Stimulated activated CD8-positive, alpha-beta memory T cell treated with anti-CD3 and anti-CD28 coated beads, Interleukin-12 subunit alpha, Interleukin-12 subunit beta, amount 100 ng/mL, for 4 hours (primary cell): Measurements from ENCODE around the gene DGKD.
"Not testable (repeated sequence)": the region's sequence is repeated elsewhere in the genome, so short reads cannot be mapped to it uniquely, and the experiment has no call there.

Experiments
- DNase-seq: peaks from one replicate; pipeline ENCODE4 v3.0.0-alpha.2; 2020; ENCODE audit warnings: low read depth

The DGKD gene, protein sequence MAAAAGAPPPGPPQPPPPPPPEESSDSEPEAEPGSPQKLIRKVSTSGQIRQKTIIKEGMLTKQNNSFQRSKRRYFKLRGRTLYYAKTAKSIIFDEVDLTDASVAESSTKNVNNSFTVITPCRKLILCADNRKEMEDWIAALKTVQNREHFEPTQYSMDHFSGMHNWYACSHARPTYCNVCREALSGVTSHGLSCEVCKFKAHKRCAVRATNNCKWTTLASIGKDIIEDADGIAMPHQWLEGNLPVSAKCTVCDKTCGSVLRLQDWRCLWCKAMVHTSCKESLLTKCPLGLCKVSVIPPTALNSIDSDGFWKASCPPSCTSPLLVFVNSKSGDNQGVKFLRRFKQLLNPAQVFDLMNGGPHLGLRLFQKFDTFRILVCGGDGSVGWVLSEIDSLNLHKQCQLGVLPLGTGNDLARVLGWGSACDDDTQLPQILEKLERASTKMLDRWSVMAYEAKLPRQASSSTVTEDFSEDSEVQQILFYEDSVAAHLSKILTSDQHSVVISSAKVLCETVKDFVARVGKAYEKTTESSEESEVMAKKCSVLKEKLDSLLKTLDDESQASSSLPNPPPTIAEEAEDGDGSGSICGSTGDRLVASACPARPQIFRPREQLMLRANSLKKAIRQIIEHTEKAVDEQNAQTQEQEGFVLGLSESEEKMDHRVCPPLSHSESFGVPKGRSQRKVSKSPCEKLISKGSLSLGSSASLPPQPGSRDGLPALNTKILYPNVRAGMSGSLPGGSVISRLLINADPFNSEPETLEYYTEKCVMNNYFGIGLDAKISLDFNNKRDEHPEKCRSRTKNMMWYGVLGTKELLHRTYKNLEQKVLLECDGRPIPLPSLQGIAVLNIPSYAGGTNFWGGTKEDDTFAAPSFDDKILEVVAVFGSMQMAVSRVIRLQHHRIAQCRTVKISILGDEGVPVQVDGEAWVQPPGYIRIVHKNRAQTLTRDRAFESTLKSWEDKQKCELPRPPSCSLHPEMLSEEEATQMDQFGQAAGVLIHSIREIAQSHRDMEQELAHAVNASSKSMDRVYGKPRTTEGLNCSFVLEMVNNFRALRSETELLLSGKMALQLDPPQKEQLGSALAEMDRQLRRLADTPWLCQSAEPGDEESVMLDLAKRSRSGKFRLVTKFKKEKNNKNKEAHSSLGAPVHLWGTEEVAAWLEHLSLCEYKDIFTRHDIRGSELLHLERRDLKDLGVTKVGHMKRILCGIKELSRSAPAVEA

DNA sequence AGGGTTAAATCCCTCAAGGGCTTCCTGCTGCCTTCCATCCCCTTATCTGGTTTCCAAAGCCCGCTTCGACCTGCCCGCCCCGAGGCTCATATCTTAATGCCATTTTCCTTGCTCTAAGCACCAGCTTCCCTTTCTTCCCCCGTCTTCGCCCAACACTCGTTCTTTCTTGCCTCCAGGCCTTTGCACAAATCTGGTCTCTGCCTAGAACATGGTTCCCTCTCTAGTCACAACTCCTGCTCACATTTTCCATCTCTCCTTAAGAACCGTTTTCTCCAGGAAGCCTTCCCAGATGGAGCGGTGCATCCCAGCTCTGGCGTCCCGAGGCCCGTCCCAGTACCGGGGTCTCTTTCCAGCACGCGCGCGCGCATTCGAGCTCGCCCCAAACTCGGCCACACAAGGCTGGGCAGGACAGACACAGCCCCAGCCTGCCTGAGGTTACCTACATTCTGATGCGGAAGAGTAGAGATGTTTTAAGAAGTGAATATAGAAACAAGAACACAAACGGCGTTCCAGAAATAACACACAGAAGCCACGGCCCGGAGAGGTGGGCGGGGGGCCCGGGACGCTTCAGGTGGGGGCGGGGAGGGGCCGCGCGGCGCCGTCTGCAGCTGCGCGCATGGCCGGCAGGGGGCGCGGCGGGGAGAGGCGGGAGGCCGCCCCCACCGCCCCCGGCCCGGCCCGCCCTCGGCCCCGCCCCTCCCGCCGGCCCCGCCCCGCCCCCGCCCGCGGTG is at the start of gene DGKD:
Gene DGKD (plus strand): TSS at position 726 of the 731 bp plus-strand sequence. CDS start 25 bp downstream, outside the sequence.
- peak; percentile 68 for DNase-seq

DNA sequence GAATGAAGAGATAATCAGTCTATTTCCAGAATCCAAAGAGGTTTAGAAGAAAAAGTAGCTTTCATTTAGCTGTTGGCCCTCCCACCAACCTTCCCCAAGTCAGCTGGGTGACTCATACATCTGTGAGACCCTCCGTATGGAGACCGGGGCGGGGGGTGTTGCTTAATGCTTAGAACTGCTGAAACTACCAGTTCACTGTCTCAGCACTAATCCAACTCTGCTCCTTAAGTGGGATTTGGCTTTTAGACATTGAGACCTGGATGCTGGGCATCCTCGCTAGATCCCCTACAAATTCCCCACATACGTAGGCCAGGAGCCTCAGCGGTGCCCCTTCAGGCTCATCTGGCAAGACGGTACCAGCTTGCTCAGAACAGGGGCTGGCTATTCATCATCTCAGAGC is 46.7 kb upstream of the DGKD start, which contains the start of gene SAG:
Gene SAG (plus strand): TSS at position 252 of the 400 bp plus-strand sequence. CDS start 1,374 bp downstream, outside the sequence.
- DNase-seq, result no peak

DNA sequence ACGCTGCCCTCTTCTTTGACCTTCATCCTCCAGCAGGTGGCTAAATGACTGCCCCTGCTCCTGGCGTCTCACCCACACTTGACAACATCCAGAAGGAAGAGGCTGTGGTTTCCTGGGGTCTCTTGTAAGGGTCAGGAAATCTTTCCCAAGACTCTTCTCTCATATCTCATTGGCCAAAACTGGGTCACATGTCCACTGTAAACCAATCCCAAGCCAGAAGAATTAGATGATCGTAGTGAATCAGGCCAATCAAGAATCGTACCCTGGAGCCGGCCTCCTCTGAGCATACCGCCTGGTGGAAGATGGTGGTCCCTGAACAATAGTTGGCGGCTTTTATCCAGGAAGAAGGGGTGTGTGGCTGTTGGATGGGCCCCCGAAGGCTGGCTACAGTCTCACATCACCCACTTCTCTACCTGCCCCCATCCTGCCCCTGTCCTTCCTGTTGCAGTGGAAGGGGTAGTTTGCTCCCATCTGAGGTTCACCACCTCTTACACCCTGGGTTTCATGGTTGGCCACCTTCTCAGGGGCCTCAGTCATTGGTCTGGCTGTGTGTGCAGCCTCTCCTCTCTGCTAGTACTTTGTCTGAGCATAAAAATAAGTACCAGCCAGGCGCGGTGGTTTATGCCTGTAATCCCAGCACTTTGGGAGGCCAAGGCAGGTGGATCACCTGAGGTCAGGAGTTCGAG is 42.9 kb upstream of the DGKD start:
- no peak for DNase-seq

DNA sequence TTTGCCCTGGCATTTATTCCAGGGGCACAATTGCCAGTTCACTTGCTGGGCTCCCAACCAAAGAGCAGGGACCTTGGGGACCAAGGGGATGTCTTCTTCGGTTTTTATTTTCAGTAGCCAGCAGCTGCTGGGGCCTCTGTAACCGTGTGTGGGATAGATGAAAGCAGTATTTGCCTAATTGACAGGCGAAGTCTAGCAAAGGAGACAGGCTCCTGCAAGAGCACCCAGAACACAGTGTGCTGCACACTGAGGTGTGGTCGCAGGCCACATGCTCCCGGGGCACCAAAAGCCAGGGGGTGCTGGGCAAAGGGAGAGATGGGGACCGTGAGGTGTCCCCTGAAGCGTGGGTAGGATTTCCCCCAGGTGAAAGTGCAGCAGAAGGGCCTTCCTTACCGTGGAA is 41.4 kb upstream of the DGKD start:
- DNase-seq, result no peak

DNA sequence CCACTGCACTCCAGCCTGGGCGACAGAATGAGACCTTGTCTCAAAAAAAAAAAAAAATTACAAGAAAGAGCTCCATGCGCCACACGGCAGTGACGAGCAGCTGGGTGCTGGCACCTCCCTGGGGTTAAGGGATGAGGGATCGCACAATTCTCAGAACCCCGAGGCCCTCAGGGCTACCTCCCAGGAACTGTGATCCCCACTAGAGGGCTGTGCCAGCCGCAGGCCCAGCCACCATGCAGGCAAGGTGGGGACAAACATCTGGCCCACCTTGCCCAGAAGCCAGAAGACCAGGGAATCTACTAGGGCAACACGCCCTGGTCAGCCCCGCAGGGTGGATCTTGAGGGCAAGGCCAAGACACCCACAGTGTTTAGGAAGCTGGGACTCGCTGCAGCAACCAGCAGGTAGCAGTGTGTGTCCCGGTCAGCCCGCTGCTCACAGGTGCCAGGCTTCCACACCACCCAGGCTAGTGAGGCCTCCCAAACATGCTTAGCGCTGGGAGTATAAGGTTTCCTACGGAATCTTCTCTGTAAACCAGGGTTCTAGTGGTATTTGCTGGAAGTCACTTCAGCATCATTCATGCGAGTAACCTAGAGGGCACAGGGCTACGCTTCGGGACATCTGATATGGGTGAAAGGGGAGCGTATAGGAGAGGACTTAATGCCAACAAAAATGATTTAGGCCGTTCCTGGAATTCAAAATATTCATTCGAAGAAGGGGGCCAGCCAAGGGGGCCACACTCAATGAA is 39.9 kb upstream of the DGKD start:
- DNase-seq, result no peak

DNA sequence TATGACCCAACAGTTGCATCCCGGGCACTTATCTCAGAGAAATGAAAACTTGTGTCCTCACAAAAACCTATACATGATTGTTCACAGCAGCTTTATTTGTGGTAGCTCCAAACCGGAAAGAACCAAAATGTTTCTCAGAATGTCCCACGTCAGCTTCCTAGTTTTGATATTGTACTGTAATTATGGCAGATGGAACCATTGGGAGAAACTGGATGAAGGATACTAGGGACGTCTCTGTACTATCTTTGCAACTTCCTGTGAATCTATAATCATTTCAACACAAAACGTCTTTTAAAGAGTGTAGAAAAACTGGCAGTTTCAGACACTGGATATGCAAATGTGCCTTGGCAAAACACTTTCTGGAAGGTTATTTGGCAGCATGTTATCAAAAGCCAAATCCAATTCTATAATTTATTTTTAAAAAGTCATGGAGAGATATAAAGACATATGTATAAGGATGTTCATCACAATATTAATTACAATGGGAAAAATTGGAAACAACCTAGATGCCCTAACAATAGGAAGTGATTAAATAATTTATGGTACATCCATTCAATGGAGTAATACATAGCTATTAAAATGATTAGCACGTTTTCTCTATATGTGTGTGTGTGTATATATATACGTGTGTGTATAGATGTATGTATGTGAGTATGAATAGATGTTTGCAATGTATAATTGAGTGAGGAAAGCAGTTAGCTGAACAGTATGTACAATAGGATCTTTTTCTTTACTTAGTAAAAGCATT is 36.9 kb upstream of the DGKD start:
- DNase-seq, result no peak

DNA sequence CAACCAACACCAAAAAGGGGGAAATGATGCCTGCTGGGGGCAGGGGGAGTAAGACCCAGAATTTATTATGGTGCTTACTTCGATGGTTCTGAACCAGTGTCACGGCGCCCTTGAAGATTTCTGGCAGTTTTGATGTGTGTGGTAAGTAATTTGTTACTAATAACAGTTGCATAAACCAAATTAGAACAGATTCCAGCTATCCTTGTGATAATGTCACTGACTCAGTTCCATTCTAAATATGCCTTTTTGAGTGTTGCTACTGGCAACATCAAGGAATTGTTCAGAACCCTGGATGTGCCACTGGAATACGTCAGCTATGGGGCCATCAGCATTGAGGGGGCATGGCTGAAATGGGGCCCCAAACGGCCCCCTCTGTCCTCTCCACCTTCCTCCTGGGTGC is 35.0 kb upstream of the DGKD start:
- DNase-seq, result no peak

DNA sequence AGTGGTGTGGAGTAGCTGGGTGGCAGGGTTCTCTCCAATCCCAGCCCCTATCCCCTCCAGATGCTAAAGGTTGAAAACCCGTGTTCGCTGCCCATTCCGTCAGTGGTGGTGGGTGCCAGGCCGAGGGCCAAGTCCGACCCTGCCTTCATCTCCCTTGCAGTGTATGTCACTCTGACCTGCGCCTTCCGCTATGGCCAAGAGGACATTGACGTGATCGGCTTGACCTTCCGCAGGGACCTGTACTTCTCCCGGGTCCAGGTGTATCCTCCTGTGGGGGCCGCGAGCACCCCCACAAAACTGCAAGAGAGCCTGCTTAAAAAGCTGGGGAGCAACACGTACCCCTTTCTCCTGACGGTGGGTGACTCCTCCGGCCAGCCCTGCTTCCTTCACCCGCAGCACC is 33.8 kb upstream of the DGKD start:
- no peak for DNase-seq

DNA sequence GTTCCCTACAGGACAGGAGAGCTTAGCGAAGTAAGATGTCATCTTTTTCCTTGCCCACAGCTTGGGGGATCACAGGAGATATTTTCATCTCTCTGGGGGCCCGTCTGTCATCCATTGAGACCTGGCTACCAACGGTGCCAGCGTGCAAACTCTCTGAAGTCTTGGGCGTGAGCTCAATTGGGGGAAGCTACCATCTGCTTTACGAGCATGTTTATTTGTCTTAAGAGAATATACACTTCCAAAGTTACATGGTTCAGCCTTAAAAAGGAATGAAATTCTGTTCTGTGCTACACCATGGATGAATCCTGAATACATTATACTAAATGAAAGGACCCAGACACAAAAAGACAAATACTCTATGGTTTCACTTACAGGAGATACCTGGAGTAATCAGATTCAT is 33.1 kb upstream of the DGKD start:
- no peak for DNase-seq

DNA sequence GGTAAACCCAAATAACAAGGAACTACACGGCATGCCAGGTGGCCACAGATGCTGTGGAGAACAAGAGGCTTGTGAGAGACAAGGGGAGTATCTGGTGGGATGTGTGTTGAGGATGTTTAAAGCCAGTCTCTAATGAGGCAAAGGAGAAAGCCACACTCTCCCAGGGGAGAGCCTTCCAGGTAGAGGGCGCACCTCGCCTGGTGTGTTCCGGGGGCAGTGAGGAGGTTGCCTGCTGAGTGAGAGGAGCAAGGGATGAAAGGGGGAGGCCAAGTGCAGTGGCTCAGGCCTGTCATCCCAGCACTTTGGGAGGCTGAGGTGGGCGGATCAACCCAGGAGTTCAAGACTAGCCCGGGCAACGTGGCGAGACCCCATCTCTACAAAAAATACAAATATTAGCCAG is 30.4 kb upstream of the DGKD start:
- no peak for DNase-seq

DNA sequence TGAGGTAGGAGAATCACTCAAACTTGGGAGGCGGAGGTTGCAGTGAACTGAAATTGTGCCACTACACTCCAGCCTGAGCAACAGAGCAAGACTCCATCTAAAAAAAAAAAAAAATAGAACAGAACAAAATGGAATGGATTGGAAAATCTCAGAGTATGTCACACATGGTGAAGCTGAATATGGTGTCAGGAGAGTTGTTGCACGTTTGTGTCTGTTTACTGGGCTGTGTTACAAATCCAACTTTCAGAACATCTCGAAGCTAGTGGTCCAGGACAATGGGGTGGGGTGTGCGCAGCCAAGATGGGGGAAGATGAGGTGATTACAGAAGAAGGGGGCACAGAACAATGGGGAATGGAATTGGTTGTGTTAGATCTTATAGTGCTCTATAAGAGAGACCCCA is 29.0 kb upstream of the DGKD start:
- no peak for DNase-seq

DNA sequence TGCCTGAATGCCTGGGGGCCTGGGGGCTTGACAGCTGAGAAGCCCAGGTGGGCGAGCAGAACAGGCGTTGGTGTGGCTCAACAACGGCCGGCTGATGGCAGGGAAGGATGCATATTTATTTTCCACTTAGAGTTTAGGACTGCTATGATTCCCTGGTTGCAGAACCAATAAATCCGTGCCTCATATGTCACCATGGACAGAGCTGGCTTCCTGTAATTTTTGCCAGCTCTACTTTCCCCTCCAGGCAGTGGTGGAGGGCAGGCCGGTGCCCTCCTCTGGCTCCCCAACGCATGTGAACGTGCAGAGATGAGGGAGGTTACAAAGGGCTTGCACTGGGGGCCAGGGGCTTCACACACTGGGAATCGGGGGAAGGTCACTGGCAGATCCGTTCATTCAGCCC is 28.5 kb upstream of the DGKD start:
- DNase-seq, result no peak

DNA sequence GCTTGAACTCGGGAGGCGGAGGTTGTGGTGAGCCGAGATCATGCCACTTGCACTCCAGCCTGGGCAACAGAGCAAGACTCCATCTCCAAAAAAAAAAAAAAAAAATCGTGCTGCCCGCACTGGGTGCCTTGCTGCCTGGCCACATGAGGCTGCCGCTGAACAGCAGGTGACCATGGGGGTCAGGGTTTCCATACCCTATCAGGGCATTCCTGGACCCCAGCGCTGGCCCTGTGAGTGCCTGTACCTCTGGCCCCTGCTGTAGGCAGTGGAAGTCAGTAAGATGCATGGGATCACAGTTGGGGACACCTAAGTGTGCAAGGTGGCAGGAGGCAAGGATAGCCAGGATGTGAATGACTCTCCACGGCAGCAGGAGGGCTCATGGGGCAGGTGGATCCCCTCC is 27.8 kb upstream of the DGKD start:
- DNase-seq, result no peak

DNA sequence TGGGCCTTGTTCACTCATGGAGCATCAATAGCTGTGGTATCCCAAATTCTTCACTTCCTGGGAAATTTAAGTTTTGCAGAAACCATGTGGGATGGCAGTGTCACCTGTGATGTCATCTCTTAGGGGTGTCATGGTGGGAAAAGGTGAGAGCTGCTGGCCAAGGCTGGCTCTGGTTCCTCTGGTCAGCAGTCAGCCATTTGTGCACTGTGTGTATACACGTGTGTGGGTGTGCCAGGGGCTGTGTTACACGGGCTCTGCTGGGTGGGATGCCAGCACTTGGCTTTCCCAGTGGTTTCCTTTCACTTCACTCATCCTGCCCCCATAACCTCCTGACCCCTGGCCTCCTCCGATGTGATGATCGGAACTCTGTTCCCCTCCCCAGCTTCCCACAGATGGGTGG is 25.4 kb upstream of the DGKD start:
- no peak for DNase-seq

DNA sequence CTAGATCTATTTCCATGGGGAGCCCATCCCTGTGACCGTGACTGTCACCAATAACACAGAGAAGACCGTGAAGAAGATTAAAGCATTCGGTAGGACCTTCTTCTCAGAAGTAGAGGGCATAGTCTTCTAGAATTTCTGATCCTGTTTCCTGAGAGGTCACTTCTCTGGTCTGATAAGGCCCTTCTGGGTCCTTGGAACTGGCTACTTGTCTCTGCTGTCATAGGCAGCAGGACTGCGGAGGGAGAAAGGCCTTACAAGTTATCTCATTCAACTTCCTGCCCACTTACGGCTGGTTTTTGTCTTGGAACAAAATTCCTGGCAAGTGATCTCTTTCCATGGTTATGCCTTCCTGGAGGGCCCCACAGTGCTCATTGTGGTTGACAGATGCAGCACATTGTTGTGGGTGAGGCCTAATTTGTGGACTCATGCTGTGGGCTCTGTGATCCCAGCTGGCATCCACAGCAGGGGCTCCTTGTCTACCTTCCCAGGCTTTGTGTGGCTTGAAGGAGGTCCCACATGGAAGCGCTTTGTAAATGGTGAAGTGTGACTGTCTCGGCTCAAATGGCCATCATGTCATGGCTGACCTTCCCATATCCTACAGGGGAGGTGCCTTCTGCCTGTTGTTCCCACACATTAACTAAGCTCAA is 24.7 kb upstream of the DGKD start:
- no peak for DNase-seq

DNA sequence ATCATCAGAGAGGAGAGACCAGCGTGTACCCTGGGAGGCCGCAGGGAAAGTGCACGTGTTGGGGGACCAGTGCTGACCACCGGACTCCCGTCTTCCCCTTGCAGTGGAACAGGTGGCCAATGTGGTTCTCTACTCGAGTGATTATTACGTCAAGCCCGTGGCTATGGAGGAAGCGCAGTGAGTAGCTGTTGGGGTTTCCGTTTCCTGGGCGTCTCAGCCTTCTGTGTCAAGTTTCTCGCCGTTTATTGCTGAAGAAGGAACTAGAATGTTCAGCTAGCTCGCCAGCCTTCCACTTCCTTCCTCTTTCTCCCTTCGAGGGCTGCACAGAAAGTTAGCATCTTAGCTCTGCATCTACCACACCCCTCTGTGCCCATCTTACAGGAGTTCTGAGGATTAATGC is 22.8 kb upstream of the DGKD start:
- peak; percentile 61 for DNase-seq

DNA sequence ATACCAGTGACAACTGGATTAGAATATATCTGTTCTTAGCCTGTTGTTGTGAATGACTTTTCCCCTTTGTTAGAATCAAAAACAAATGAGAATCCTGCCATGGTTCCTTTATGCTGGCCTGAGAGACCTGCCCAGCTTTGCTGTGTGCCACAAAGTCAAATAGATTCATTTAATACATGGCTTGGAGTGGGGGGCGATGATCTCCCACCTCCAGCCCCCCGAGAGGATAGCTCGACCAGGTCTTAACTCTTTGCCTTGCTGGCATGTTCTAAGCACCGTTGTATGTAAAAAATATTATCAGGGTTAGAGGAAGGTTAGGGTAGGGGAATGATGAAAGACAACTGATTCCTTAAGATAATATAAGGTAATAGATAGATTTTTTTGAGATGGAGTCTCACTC is 22.2 kb upstream of the DGKD start:
- no peak for DNase-seq

DNA sequence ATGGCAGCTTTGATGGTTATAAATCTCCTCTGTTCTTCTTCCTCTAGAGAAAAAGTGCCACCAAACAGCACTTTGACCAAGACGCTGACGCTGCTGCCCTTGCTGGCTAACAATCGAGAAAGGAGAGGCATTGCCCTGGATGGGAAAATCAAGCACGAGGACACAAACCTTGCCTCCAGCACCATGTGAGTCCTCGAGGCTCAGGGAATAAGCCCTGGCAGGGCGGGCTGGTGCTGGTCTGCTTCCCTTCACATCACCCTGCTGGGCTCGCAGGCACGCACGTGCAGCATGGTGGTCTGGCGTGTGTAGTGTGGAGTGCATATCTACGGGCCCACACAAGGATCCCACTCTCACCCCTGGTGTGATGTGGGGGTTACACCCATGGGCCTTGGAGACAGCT is 19.4 kb upstream of the DGKD start:
- DNase-seq, result no peak

DNA sequence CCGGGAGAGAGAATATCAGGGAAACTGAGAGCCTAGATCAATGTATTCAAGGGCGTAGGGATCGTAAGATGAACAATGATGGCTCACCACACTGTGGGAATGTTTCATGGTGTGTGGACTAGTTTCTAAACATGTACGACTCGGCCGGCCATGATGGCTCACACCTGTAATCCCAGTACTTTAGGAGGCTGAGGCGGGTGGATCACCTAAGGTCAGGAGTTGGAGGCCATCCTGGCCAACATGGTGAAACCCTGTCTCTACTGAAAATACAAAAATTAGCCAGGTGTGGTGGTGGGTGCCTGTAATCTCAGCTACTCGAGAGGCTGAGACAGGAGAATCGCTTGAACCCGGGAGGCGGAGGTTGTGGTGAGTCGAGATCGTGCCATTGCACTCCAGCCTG is 18.2 kb upstream of the DGKD start:
- not testable (repeated sequence) for DNase-seq
